GM23248 (cell line): ENCODE results near the gene ROCK2.

Experiments used
- EZH2 ChIP-seq: fragments of 200-600 bp; sonication (generic); IDR thresholded peaks from 2 replicates; pipeline ENCODE4 v1.6.1; 2018; ENCODE audit warnings: antibody characterized with exemption, mild to moderate bottlenecking; ENCODE audit not compliant: insufficient read depth, poor library complexity, severe bottlenecking
- EZH2phosphoT487 ChIP-seq: fragments of 200-600 bp; sonication (generic); IDR thresholded peaks from 2 replicates; pipeline ENCODE4 v1.6.1; 2018; ENCODE audit warnings: antibody characterized with exemption, moderate library complexity, mild to moderate bottlenecking, low read depth; ENCODE audit not compliant: insufficient read depth

DNA sequence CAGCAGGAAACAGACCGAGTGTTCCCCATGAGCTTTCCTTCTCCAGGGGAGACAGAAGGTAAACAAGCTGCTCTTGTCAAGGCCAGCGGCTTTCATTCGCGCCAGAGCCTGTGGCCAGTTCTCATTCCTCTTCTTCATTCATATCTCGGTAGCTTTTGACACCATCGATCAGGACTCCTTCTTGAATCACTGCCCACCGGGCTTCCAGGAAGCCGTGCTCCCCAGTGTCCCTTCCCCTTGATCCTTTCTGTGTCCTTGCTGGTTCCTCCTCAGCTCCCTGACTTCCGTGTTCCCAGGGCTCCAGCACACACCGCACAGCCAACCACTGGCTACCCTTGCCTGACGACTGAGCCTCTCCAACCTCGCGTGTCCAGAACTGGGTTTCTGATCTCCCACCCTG lies 175.1 kb downstream of the ROCK2 start:
- no peak for TF ChIP-seq EZH2
- TF ChIP-seq EZH2phosphoT487 = no peak
